ENCODE data around the gene PHYKPL. TPM values are rescaled to one million over a fixed set of nuclear protein-coding genes. Genes with fewer than 3 reads are reported as not detected.

Gene PHYKPL
- total and polyA plus RNA-seq, 2 of the 8 experiments (the other 6 are each of a cell fraction or from before 2014, with no cell fraction given), result 25.1 to 32.1 TPM

DNA sequence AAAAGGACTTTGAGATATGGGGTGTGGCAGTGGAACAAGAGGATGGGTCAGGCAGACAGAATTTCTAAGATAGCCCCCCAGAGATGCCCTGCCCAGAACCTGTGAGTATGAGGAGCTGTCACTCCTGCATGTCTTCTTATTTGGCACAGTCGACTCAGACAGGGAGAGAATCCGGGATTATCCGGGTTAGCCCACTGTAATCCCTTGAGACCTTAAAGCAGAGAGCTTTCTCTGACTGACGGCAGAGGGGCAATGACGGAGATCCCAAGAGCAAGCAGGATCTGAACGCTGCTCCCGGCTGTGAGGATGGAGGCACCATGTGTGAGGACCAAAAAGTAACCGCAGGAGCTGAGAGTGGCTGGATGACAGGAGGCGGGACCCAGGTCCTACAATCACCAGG, 70.1 kb downstream of the PHYKPL start:
- Histone ChIP-seq H3K27ac (ENCODE audit: low read depth, low read length) (no peak overlapping the region), H2BK120ac (replicated peaks; ENCODE audit: low read depth, low read length) (no peak overlapping the region), H2AK5ac (ENCODE audit: low read depth, low read length) (0 out of 2 replicates have a peak overlapping the region, but pooled peaks have one; percentile 75), H3K4me3 (ENCODE audit: extremely low read depth in 1 of 4, insufficient read depth in 2 of 4, low read depth in 3 of 4, low read length in 4 of 4) (no peak overlapping the region), H3K9me3 (ENCODE audit: insufficient read depth in 2 of 2, low read depth in 1 of 2, low read length in 1 of 2) (no peaks in the 10 kb centered on the region), H4K20me1 (replicated peaks in 1 of 2; ENCODE audit: control insufficient read depth in 1 of 2, insufficient read depth in 2 of 2, low read length in 2 of 2) (no peaks in the 10 kb centered on the region), H3K4ac (replicated peaks; ENCODE audit: insufficient read length, low read depth, low read length) (no peak overlapping the region), H3K14ac (ENCODE audit: insufficient read length) (no peak overlapping the region), H2BK15ac (ENCODE audit: low read length) (no peak overlapping the region), H3K4me1 (replicated peaks in 1 of 4; ENCODE audit: control insufficient read depth in 3 of 4, insufficient read depth in 4 of 4, low read length in 3 of 4) (peaks cover 0 to 6% (median 3%) of the 10 kb centered on the region in 4 experiments; a peak in 3 of 7 replicates), H3K4me2 (ENCODE audit: insufficient read depth in 1 of 2, low read depth in 2 of 2, low read length in 2 of 2) (no peak overlapping the region), H3K79me2 (ENCODE audit: control insufficient read depth in 1 of 2, insufficient read depth in 2 of 2, low read length in 2 of 2) (no peaks in the 10 kb centered on the region), H2BK5ac (ENCODE audit: low read depth, low read length) (no peak overlapping the region), H3K23me2 (ENCODE audit: low read depth, low read length) (no peaks in the 10 kb centered on the region; the same call in 1 of the 2 replicates), H2BK12ac (ENCODE audit: low read depth, low read length) (no peak overlapping the region), H4K8ac (ENCODE audit: extremely low read depth, insufficient read depth, low read length) (no peak overlapping the region), H3K27me3 (replicated peaks in 1 of 4; ENCODE audit: control insufficient read depth in 3 of 4, extremely low read depth in 1 of 4, insufficient read depth in 3 of 4, low read length in 3 of 4) (peaks cover 0 to 4% (median 2%) of the 10 kb centered on the region in 4 experiments; a peak in 1 of 7 replicates), H3K23ac (ENCODE audit: insufficient read length) (no peak overlapping the region), H3K79me1 (ENCODE audit: low read depth, low read length) (no peaks in the 10 kb centered on the region), H3K9ac (replicated peaks in 1 of 4; ENCODE audit: extremely low read depth in 1 of 4, low read depth in 3 of 4, low read length in 3 of 4) (no peak overlapping the region), H2BK20ac (ENCODE audit: low read length) (no peak overlapping the region), H3K36me3 (ENCODE audit: control insufficient read depth in 2 of 4, insufficient read depth in 4 of 4, low read length in 3 of 4) (no peaks in the 10 kb centered on the region), H4K5ac (ENCODE audit: insufficient read length, low read depth, low read length) (no peak overlapping the region), H3K18ac (ENCODE audit: extremely low read depth, low read length) (no peak overlapping the region), H4K91ac (replicated peaks; ENCODE audit: insufficient read length, low read length) (no peak overlapping the region), H3K56ac (replicated peaks; ENCODE audit: insufficient read length, low read depth, low read length) (no peak overlapping the region), H2AFZ (ENCODE audit: low read length) (no peak overlapping the region)
- FAIRE-seq, result no peak
- no peak for DNase-seq (ENCODE audit: low read depth in 1 of 2, low spot score in 2 of 2)
- 94% methylated on average over 9 of the region's 9 CpGs; no CpG with 5 or more reads in 1 of the 2 experiments for WGBS, 2 experiments (ENCODE audit: extremely low coverage in 1 of 2, insufficient coverage in 1 of 2, insufficient read length in 1 of 2, insufficient replicate concordance in 2 of 2, low coverage in 1 of 2, low lambda C conversion rate in 2 of 2, missing lambda C conversion rate in 1 of 2)
- ChIA-PET CTCF (ENCODE audit: partially characterized antibody) (interaction anchor here (0.7 to 24.6 kb wide), 16 partner anchors 10 to 100 kb away, joined by 3 to 515 read pairs (median 4); no protein-coding TSS in a partner anchor), POLR2A (ENCODE audit: partially characterized antibody) (interaction anchor here (0.8 to 2.9 kb wide), 13 partner anchors 10 to 86 kb away, joined by 3 to 16 read pairs (median 4); partner anchors contain the start of gene NHP2)
- TF ChIP-seq NANOG (IDR thresholded peaks at IDR 0.05; ENCODE audit: insufficient read depth, low read depth, low read length, poor library complexity, severe bottlenecking) (no peak), E2F6 (IDR thresholded peaks at IDR 0.05) (no peak), TEAD4 (IDR thresholded peaks at IDR 0.05; ENCODE audit: low read depth, low read length) (no peak), SP4 (IDR thresholded peaks at IDR 0.05; ENCODE audit: low read length) (no peak), HDAC2 (IDR thresholded peaks at IDR 0.05; ENCODE audit: borderline replicate concordance in 1 of 2, low read depth in 2 of 2, low read length in 2 of 2) (no peak), ASH2L (IDR thresholded peaks at IDR 0.05; ENCODE audit: low read length) (no peak), TAF7 (optimal IDR thresholded peaks at IDR 0.05; ENCODE audit: borderline replicate concordance, low read depth, low read length) (no peak), KDM5A (IDR thresholded peaks at IDR 0.05; ENCODE audit: low read length) (no peak), EGR1 (IDR thresholded peaks at IDR 0.05; ENCODE audit: borderline replicate concordance, low read depth, low read length) (no peak), RFX5 (IDR thresholded peaks at IDR 0.05; ENCODE audit: borderline replicate concordance, low read depth, low read length) (no peak), GABPA (IDR thresholded peaks at IDR 0.05; ENCODE audit: borderline replicate concordance, insufficient read depth, low read length) (no peak), SIX5 (IDR thresholded peaks at IDR 0.05; ENCODE audit: low read depth, low read length) (no peak), EZH2 (IDR thresholded peaks at IDR 0.05; ENCODE audit: low read depth, low read length, severe bottlenecking) (no peak)
